NK-92 treated with Interleukin-12 subunit alpha and Interleukin-12 subunit beta, amount 100 ng/mL, for 24 hours (cell line): Measurements from ENCODE around the gene TMEM45A.
"Not testable (repeated sequence)": the region's sequence is repeated elsewhere in the genome, so short reads cannot be mapped to it uniquely, and the experiment has no call there.

Experiments used
- DNase-seq: peaks from one replicate; lab custom pipeline; 2025; lab: John Stamatoyannopoulos, UW

The TMEM45A gene

DNA sequence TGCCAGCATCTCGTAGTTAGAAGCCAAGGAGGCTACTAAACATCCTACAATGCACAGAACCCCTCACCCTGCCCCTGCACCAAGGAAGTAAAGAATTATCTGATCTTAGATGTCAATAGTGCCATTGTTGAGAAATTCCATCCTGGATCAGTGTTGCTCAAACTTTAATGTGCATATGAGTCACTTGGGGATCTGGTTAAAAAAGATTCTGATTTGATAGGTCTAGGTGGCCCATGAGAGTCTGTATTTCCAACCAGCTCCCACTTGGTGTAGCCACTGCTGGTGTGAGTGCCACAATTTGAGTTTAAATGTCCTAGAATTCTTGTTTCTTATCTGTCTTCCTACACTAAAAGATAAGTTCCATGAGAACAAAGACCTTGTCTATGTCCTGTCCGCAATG, 43.7 kb downstream of the TMEM45A start:
- DNase-seq: no peak

GRCh38 chr3:100537646-100538338, 45.4 kb downstream of the TMEM45A start:
- DNase-seq: no peak

DNA sequence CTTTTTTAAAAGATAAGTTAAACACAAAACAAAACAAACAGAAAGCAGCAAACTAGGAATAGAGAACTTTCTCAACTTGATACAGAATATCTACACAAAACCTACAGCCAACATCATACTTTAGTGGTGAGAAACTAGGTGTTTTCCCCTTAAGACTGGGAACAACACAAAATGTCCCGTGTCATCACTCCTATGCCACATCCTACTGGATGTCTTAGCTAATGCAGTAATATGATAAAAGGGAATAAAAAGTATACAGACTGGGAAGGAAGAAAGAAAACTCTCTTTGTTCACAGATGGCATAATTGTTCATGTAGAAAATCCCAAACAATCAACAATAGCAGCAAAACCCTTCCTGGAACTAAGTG, 45.9 kb downstream of the TMEM45A start:
- DNase-seq: no peak

GRCh38 chr3:100540791-100541334, 48.4 kb downstream of the TMEM45A start:
- no peak for DNase-seq

DNA sequence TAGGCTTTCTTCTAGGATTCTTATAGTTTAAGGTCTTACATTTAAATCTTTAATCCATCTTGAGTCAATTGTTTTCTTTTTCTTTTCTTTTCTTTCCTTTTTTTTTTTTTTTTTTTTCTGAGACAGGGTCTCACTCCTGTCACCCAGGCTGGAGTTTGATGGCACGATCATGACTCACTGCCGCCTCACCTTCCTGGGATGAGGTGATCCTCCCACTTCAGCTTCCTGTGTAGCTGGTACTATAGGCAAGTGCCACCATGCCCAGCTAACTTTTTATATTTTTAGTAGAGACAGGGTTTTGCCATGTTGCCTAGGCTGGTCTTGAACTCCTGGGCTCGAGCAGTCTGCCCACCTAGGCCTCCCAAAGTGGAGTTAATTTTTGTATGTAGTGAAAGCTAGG, 49.0 kb downstream of the TMEM45A start:
- DNase-seq: not testable (repeated sequence)

DNA sequence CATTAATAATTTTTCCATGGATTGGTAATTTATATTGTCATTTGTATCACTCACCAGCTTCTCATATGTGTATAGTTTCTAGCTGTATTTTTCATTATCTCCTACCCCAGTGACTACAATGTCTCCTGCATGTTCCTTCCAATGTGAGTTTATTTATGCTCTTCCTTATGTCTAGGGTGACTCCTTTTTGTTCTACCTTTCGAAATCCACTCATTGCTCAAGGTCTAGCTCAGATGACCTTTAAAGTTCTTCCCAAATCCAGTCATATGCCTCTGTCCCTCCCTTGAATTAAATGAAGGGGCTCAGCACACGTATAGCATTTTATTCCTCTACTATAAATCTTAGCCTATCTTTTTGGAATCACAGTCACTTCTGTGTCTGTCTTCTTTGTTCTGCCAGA, 53.0 kb downstream of the TMEM45A start:
- DNase-seq: no peak

- DNase-seq: no peak
Observed at GRCh38 chr3:100546020-100546744, 53.8 kb downstream of the TMEM45A start.

DNA sequence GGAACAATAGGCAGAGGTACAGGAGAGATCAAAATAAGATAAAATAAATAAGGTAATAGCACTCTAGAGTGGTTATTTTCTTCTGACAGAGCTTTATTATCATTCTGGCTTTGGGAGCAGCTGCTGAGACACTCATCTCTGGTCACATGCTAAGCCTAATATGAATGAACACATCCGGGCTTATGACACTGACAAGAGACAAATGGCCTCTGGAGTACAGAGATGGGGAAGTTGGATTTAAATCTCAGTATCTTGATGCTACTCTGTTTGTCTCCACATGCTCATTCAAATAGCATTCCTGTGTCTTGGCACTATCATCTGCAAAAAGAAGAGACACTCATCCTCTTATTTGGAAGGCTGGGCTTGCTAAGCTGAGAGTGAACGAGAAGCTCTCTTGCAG, 55.6 kb downstream of the TMEM45A start:
- DNase-seq: no peak

GRCh38 chr3:100553618-100554372, 61.4 kb downstream of the TMEM45A start:
- DNase-seq: no peak

DNA sequence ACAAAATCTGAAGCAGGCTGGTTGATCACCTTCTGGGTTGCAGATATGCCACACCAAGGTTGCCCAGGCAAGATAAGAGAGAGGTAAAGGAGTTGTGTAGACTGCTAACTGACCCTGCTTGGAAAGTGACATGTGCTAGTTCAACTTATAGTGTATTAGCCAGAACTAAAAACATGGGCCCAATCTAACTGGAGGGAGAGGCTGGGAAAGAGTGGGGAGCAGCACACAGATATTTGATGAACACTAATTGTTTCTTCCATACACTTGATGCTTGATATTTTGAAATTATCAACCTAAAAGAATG, 61.9 kb downstream of the TMEM45A start:
- no peak for DNase-seq

GRCh38 chr3:100556673-100557310, 64.4 kb downstream of the TMEM45A start:
- no peak for DNase-seq

DNA sequence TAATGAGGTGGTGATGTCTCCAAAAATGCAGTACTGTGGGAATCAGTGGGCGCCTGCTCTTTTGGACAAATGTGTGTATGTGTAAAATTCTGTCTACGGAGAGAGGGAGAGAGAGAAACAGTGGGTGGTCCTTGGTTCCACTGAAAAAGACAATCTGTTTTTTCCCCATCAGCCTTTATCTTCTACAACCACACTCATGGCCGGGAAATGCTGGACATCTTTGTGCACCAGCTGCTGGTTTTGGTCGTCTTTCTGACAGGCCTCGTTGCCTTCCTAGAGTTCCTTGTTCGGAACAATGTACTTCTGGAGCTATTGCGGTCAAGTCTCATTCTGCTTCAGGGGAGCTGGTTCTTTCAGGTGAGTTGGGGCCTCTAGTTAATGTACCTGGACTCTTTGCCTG, 65.8 kb downstream of the TMEM45A start:
- DNase-seq: no peak

DNA sequence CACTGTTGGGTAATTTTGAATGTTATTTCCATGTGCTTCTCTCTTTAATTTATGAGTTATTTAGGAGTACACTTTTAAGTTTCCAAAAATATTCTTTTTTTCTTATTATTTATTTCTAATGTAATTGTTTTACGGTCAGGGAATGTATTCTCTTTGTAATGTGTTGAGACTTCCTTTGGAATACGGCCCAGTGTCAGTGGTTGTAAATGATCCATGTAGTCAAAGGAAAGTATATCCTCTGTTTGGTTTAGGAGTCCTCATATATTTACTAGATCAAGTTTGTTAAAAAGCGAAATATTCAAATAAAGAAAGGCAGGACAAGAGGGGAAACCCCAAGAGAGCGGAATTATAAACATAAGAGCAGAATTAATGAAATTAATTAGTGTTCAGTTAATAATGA, 68.0 kb downstream of the TMEM45A start:
- no peak for DNase-seq

- DNase-seq: no peak
Observed at GRCh38 chr3:100561459-100562158, 69.2 kb downstream of the TMEM45A start.

DNA sequence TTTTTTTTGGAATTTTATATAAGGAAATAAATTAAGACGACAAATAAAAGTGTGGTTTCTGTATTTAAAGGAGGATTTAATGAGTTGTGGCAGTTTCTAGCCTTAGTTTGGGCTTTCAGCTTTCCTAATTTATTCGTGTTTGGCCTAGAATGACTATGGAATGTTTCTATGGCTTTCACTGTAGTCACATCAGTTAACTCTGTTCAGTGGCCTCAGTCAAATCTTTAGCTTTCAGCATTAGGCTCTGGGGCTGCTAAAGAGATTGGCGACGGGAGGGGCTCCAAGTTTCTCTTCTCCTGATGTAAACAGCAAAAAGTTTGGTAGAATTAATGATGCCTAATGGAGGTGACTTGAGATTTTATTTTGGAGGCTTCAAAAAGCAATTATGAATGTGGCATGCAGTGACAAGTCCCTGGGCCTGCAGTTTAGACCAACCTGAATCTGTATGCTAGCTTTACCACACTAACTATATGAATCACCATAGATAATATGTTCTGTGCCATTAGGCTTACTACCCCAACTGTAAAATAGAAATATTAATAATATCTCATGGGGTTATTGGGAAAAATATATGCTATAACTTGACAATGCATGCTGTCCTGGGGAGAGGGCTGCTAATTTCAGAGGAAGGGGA, 69.9 kb downstream of the TMEM45A start:
- no peak for DNase-seq

- no peak for DNase-seq
Observed at GRCh38 chr3:100563228-100563627, 70.8 kb downstream of the TMEM45A start.

DNA sequence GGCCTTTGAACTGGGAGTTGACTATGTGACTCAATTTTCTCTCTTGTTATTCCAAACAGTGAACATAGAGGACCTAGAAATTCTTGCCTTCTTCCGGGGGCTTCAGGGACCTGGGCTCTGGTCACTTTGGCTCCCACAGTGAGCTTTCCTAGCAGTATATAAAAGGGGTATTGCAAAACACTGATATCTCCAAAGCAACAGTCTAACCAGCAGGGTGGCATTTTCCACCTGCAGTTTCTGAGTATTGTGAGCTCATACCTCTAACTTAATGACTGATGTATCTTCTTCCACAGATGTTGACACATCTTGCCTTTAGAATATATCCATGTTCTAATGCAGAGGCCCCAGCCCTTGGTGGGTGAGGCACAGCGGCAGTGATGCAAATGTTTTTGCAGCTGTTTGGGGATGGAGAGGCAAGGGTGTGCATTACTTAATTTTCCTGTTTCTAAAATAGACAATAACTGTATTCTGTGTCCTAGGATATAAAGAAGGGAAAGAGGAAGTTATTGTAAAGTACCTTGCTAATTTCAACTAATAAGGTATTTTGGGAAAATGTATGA, 71.3 kb downstream of the TMEM45A start:
- DNase-seq: no peak

DNA sequence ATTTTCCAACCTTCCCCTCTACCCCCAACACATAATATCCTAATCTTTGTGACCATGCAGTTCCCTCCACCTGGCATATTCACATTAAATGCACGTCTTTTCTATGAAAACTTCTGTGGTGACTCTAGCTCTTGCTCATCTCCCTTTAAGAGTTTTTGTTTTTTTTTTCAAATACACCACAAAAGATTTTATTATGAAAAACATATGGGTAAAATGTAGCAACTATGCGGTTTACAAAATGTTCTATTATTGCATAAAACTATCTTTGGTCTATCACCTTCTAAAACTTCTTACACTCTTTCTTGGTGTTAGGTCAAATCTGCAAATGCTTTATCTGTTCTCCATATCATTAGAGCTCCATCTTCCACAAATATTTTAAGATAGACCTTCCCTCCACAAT, 78.4 kb downstream of the TMEM45A start:
- no peak for DNase-seq

GRCh38 chr3:100574536-100574935, 82.1 kb downstream of the TMEM45A start:
- DNase-seq: no peak

GRCh38 chr3:100575704-100576103, 83.3 kb downstream of the TMEM45A start:
- DNase-seq: no peak

DNA sequence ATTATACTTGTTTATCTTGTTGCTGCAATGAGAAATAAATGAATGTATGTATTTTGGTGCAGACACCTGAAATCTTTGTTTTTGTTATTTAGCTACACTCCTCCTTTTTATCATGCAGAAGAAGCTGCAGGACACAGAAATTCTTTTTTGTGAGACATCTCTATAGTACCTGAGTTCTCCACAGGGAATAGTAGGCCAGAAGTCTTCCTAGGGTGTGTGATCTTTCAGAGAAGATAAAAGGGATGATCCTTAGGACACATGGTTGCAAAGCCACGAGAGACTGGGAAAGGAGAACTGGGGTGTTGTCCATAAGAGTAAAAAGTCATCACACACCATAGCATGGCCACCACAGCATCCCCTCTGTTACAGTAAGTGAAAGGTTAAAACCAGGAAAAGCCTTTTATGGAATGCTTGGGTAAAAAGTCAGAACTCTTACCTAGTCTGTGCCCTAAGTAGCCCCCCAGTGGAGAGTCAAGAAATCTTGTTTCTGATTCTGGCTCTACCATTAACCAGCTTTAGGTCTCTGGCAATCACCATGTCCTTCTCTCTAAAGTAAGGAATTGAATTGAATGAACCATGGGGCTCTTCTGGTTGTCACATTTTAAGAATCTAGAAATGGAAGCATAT, 85.1 kb downstream of the TMEM45A start:
- no peak for DNase-seq
